GM10847 (cell line): Measurements from ENCODE around the gene TMEM129.

Experiments used
- POLR2A ChIP-seq: IDR thresholded peaks from 2 replicates; pipeline ENCODE4 v1.6.1; 2011; ENCODE audit not compliant: insufficient read length; ENCODE audit errors: extremely low read depth

The TMEM129 gene

DNA sequence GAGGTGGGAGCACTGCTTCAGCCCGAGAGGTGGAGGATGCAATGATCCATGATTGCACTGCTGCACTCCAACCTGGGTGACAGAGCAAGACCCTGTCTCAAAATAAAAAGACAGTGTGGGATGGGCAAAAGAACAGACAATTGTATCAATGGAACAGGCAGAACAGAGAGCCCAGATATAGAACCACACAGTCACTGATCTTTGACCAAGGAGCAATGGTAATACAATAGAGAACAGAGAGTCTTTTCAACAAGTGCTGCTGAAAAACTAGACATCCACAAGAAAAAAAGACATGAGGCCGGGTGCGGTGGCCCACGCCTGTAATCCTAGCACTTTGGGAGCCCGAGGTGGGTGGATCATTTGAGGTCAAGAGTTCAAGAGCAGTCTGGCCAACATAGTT is 42.9 kb downstream of the TMEM129 start:
- TF ChIP-seq POLR2A = no peak

DNA sequence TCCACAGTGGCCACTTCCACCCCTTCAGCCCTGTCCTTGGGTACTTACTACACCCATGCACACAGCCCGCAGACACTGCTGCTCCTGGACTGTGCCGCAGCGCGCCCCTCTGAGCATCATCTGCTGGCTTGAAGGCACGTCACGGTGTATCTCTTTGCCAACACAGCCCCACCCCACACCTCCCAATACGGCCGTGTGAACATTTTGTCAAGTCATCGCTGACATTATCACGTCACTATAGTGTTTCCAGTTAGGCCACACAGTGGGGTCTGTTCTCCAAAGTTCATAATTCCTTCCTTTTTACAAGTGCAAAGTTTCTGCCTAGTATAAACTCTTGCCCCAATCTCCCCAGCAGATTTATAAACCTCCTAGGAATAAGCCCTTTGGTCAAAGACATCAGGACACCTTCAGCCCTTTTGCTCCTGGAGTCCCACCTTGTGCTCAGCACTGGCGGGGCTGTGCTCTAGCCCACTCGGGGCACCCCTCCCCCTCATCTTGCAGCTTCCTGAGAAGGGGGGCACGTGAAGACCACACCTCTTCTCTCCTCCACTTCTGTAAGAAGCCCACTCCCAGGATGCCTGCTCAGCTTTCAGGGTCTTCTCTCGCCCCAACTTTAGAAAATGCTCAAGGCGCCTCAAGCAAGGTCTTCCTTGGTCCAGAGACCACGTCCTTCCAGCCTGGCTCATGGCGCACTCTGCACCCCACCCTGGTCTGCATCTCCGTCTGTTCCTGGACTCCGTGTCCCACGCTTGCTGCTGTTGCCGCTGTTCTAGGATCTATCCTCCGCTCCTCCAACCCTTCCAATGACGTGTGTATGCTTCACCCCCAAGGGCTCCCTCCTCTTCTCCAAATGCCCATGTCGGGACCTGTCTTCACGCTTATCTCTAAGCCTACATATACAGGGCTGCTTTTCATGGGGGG is 44.3 kb downstream of the TMEM129 start:
- TF ChIP-seq POLR2A = no peak

DNA sequence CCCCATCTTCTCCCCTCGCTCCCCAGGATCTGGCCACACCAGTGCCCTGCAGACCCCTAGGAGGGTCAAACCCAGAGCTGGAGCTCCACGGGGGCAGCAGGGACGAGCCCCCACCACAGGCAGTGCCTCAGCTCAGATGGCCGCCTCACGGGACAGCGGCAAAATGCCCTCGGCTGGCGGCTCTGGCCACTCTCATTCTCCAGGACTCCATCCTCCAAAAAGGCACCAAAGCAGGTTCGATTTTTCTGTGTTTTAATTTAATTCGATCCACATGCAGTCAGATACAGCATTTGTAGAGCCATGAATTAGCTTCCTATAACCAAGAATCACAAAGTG is 45.4 kb downstream of the TMEM129 start:
- TF ChIP-seq POLR2A = no peak

DNA sequence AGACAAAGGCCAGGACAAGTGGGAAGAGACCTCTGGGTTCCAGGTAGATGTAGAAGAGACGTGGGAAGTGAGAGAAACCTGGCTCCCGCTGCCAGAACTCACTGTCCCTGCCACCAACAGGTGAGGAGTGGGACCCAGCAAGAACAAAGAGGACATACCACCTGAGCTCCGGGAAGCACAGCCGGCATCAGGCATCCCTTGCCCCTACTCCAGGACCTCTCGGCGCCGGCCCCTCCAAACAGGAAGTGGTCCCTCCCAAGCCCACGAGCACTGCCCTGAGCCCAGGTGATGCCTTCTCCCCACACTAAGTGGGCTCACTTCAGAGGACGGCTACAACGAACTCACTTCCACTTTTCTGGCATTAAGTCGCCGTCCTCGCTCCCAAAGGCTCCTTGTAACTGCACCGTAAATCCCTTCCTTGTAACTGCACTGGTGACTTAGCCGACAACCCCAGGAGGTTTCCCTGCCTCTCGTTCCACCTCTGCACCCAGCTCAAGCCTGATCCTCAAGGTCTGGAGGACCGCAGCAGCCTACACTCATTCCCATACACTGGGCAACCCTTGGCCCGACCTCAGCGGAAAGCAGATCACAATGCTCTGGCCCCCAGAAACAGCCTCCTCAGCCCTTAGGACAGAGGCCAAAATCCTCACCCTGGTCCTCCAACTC is 45.9 kb downstream of the TMEM129 start:
- no peak for TF ChIP-seq POLR2A

DNA sequence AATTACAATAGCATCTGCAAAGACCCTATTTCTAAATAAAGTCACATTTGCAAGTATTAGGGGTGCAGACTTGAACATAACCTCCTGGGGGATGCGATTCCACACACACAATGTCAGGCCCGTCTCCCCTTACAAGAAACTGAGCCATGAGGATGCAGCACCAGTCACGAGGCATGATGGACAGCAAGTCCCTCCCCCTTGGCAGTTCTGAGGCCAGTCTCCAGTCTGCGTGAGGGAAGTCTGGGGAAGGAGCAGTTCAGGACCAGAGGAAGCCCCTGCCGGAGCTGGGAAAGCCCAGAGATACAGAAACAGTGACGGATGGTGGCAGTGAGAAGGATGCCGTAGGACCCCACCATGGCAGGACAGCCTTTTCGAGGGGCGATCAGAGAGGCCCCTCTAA is 46.4 kb downstream of the TMEM129 start:
- TF ChIP-seq POLR2A = no peak

DNA sequence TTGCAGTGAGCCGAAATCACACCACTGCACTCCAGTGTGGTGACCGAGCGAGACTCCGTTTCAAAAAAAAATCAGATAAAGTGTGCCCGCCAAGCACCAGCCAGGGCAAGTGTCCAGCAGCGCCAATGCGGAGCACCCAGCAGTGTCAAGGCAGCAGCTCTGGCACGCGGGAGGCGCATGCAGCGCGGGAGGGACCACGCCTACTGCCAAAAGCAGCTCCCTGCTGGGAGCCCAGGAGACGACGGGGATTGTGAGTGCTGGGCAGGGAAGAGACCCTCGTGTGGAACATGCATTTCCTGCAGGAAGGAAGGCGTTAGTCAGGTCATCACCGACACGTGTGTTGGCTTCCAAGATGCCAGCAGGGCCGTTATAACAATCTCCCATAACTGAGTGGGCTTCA is 47.5 kb downstream of the TMEM129 start:
- no peak for TF ChIP-seq POLR2A

DNA sequence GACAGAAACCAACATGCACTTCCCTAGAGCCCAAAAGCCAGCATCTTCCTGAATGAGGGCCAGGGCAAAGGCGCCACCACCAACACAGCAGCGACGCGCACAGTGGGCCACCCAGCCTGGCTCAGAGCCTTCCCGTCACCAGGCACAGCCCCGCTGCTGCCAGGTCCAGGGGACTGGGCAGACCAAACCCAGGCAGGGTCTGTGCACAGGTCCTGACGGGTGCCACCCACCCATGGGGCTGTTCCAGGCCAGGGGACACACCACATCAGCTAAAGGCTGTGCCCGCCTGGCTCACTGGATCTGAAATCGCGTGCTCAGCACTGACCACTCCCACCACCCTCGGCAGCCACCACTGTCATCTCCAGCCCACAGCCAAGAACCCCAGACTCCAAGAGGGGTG is 50.8 kb downstream of the TMEM129 start:
- no peak for TF ChIP-seq POLR2A

DNA sequence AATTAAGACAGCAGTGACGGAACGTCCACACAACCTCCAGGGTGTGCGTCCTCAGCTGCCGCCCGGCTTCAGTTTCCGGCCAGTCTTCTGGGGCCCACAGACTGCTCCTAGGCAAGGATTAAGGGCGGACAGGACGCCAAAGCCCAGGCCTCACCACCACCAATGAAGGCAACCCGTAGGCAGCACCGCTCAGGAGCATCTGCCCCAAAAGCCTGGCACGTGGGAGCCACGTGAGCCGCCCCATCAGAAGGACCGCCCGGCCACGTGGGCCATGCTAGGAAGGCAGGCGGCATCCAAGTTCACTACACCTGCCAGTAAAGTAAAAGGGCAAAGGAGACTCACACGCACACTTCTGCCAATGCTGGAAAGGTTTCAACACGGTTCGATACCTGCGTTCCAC is 51.3 kb downstream of the TMEM129 start:
- TF ChIP-seq POLR2A = no peak

DNA sequence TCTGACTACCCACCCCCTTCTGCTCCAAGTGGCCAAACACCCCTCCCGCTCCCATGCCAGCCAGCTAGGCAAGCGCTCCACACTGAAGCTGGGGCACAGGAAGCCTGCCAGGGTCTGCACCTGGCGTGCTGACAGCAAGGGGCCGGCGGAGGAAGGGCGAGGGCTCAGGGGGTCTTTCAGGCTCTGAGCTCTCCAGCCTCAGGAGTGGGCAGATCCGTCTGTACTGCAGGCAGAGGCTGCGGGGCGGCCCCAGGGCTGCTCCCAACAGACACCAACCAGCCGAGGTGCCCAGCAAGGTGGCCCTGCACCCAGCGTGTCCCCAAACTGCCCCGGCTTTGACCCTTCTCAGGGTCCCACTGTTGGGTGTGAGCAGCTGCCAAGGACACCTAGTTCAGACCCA is 51.9 kb downstream of the TMEM129 start:
- TF ChIP-seq POLR2A = no peak

DNA sequence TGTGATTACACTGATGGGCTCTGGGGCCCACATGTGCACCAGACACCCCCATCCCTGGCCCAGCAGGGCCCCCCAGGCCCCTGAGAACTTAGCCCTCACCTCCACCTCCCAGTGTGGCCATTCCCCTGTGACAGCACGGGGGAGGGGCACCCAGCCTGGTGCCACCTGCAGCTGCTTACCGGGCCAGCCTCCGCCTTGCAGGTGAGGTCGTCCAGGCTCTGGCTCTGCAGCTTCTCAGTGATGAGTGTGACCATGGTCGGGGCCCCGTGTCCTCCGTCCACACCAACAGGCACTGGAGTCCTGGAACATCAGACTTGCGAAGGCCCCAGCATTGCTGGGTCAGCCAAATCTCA is 52.7 kb downstream of the TMEM129 start:
- no peak for TF ChIP-seq POLR2A

DNA sequence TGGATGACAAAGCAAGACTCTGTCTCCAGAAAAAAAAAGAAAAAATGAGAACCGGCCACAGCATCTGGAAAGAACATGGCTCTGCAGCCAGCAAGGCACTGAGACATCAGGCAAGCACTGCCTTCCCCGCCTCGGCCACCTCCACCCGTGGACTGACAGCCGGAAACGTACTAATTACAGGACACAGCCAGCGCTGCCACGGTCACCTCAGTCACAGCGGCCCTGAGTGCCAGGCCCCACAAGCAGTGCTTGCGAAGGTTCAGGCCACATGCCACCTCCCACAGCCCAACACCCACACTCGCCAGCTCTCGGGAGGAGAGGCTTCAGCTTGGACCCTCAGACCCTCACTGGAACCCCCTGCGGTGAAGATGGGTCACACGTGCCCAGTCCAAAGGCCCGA is 53.9 kb downstream of the TMEM129 start:
- no peak for TF ChIP-seq POLR2A

DNA sequence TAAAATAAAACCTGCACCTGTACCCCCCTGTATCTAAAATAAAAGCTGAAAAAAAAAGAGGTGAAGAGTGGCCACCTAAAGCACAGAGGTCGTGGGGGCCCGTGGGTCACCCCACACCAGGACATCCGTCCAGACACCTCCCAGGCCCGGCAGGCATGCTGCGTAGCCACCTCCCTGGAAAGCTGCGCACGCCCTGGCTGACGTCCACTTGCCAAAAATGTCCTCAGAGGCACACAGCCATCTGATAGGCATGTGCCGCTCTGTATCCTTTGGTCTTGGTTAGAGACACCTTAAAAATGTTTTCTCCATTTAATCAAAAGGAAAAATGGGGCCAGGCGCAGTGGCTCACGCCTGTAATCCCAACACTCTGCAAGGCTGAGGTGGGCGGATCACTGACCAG is 54.7 kb downstream of the TMEM129 start:
- no peak for TF ChIP-seq POLR2A
